ENCODE measurements around the gene RPL28. TPM values are rescaled to one million over a fixed set of nuclear protein-coding genes. Genes with fewer than 3 reads are reported as not detected.

Gene RPL28
- total and polyA plus RNA-seq, 2 of the 13 experiments (the other 11 are each of a cell fraction or from before 2014, with no cell fraction given): 105 to 420 TPM

GRCh38 chr19:55339105-55339888 lies 46.4 kb upstream of the RPL28 start, which contains the start of gene KMT5C (continued):
- TF ChIP-seq ZNF253 (CRISPR knock-in tag; IDR thresholded peaks at IDR 0.05; ENCODE audit: borderline replicate concordance): no peak
- peak; percentile 58; the same call in 1 of the 2 replicates for TF ChIP-seq DMAP1 (CRISPR knock-in tag; IDR thresholded peaks at IDR 0.05)
- no peak for TF ChIP-seq MTA3 (CRISPR knock-in tag; IDR thresholded peaks at IDR 0.05)
- TF ChIP-seq ZNF382 (CRISPR knock-in tag; IDR thresholded peaks at IDR 0.05; ENCODE audit: borderline replicate concordance): no peak
- no peak for TF ChIP-seq ZNF883 (CRISPR knock-in tag; IDR thresholded peaks at IDR 0.05; ENCODE audit: not compliant biosample characterization)
- TF ChIP-seq GLMP (CRISPR knock-in tag; IDR thresholded peaks at IDR 0.05; ENCODE audit: borderline replicate concordance): no peak
- TF ChIP-seq ZNF597 (CRISPR knock-in tag; IDR thresholded peaks at IDR 0.05): no peak
- TF ChIP-seq SP2 (CRISPR knock-in tag; IDR thresholded peaks at IDR 0.05): peak; percentile 98
- no peak for TF ChIP-seq POLR2AphosphoS2 (IDR thresholded peaks at IDR 0.05; ENCODE audit: low read depth, low read length)
- TF ChIP-seq ZBED4 (CRISPR knock-in tag; IDR thresholded peaks at IDR 0.05; ENCODE audit: borderline replicate concordance): peak; percentile 98
- no peak for TF ChIP-seq SYNCRIP (IDR thresholded peaks at IDR 0.05; ENCODE audit: insufficient read depth, low read depth, low read length)
- TF ChIP-seq ZBTB20 (CRISPR knock-in tag; IDR thresholded peaks at IDR 0.05; ENCODE audit: borderline replicate concordance, low read depth): no peak; the same call in 1 of the 2 replicates
- no peak for TF ChIP-seq SRSF9 (IDR thresholded peaks at IDR 0.05; ENCODE audit: borderline replicate concordance, insufficient read depth, low read depth, low read length, poor library complexity, severe bottlenecking)
- no peak for TF ChIP-seq DPF2 (CRISPR knock-in tag; IDR thresholded peaks at IDR 0.05; ENCODE audit: borderline replicate concordance, low read depth)
- TF ChIP-seq THAP8 (CRISPR knock-in tag; IDR thresholded peaks at IDR 0.05; ENCODE audit: borderline replicate concordance): no peak
- no peak for TF ChIP-seq TEAD2 (CRISPR knock-in tag; IDR thresholded peaks at IDR 0.05)
- no peak for TF ChIP-seq ZBTB38 (CRISPR knock-in tag; IDR thresholded peaks at IDR 0.05)
- no peak for TF ChIP-seq HIVEP1 (CRISPR knock-in tag; IDR thresholded peaks at IDR 0.05)
- no peak for TF ChIP-seq ZFP41 (CRISPR knock-in tag; IDR thresholded peaks at IDR 0.05; ENCODE audit: borderline replicate concordance)
- no peak for TF ChIP-seq ZNF570 (CRISPR knock-in tag; IDR thresholded peaks at IDR 0.05; ENCODE audit: borderline replicate concordance)
- TF ChIP-seq ZNF354B (CRISPR knock-in tag; IDR thresholded peaks at IDR 0.05): no peak
- TF ChIP-seq ZNF34 (CRISPR knock-in tag; IDR thresholded peaks at IDR 0.05; ENCODE audit: borderline replicate concordance): no peak
- TF ChIP-seq ZNF260 (CRISPR knock-in tag; IDR thresholded peaks at IDR 0.05; ENCODE audit: borderline replicate concordance, low read depth): no peak

Measured in HepG2 (cell line).